Astrocyte (in vitro differentiated cells and primary cell): ENCODE measurements around the gene PHLDA2. TPM values are rescaled to one million over a fixed set of nuclear protein-coding genes. Genes with fewer than 3 reads are reported as not detected.

Experiments
- DNase-seq: peaks from one replicate; pipeline ENCODE4 v3.0.0-alpha.2; 2010; ENCODE audit warnings: low read depth
- FAIRE-seq: peaks from 2 replicates; lab custom pipeline; 2011; peaks lifted over from hg19 to GRCh38; lab: Jason Lieb, UNC
- H2AFZ ChIP-seq: 2 replicates; pipeline ENCODE4 v1.6.0; 2012; ENCODE audit warnings: low read depth, low read length, inconsistent platforms
- H3K27ac ChIP-seq: 2 replicates; pipeline ENCODE4 v1.5.1; 2011; ENCODE audit warnings: low read depth, low read length, inconsistent platforms
- H3K27me3 ChIP-seq: 2 replicates; pipeline ENCODE4 v1.6.0; 2011; ENCODE audit warnings: low read length, inconsistent platforms; ENCODE audit not compliant: insufficient read depth
- H3K36me3 ChIP-seq: 2 replicates; pipeline ENCODE4 v1.5.1; 2011; ENCODE audit warnings: low read length, inconsistent platforms; ENCODE audit not compliant: insufficient read depth
- H3K4me1 ChIP-seq: 2 replicates; pipeline ENCODE4 v1.5.1; 2011; ENCODE audit warnings: low read length, inconsistent platforms; ENCODE audit not compliant: insufficient read depth
- H3K4me2 ChIP-seq: 2 replicates; pipeline ENCODE4 v1.6.0; 2012; ENCODE audit warnings: low read length, inconsistent platforms
- H3K4me3 ChIP-seq: 2 replicates; pipeline ENCODE4 v1.5.1; 2011; ENCODE audit warnings: low read depth, mild to moderate bottlenecking, low read length, inconsistent platforms; ENCODE audit not compliant: insufficient read depth
- H3K79me2 ChIP-seq: 2 replicates; pipeline ENCODE4 v1.6.0; 2012; ENCODE audit warnings: mild to moderate bottlenecking, low read length, inconsistent platforms; ENCODE audit not compliant: insufficient read depth
- H3K9ac ChIP-seq: 2 replicates; pipeline ENCODE4 v1.6.0; 2012; ENCODE audit warnings: mild to moderate bottlenecking, low read length, inconsistent platforms
- H3K9me3 ChIP-seq: 2 replicates; pipeline ENCODE4 v1.5.1; 2012; ENCODE audit warnings: low read depth, mild to moderate bottlenecking, low read length, inconsistent platforms; ENCODE audit not compliant: insufficient read depth
- H4K20me1 ChIP-seq: 2 replicates; pipeline ENCODE4 v1.6.0; 2012; ENCODE audit warnings: low read length, inconsistent platforms; ENCODE audit not compliant: insufficient read depth
- H3K27ac Mint-ChIP-seq: one replicate; pipeline ENCODE4 v1.8.0; 2021; ENCODE audit warnings: mild to moderate bottlenecking, mixed read lengths; ENCODE audit not compliant: unreplicated experiment
- H3K27me3 Mint-ChIP-seq: one replicate; pipeline ENCODE4 v1.8.0; 2021; ENCODE audit warnings: low read depth, mixed read lengths; ENCODE audit not compliant: unreplicated experiment
- H3K36me3 Mint-ChIP-seq: one replicate; pipeline ENCODE4 v1.8.0; 2021; ENCODE audit warnings: low read depth, mixed read lengths; ENCODE audit not compliant: unreplicated experiment
- H3K4me1 Mint-ChIP-seq: one replicate; pipeline ENCODE4 v1.8.0; 2021; ENCODE audit warnings: low read depth, mixed read lengths; ENCODE audit not compliant: unreplicated experiment
- H3K4me3 Mint-ChIP-seq: one replicate; pipeline ENCODE4 v1.8.0; 2021; ENCODE audit warnings: mild to moderate bottlenecking, moderate library complexity, mixed read lengths; ENCODE audit not compliant: unreplicated experiment
- H3K9me3 Mint-ChIP-seq: one replicate; pipeline ENCODE4 v1.8.0; 2021; ENCODE audit warnings: mild to moderate bottlenecking, mixed read lengths; ENCODE audit not compliant: unreplicated experiment
- CTCF ChIP-seq: IDR thresholded peaks from 2 replicates; pipeline ENCODE4 v1.5.1; 2011; ENCODE audit warnings: low read depth, mild to moderate bottlenecking, inconsistent platforms, low read length, moderate library complexity; ENCODE audit not compliant: insufficient read depth
- EZH2 ChIP-seq: IDR thresholded peaks from 2 replicates; pipeline ENCODE4 v1.6.1; 2012; ENCODE audit warnings: mild to moderate bottlenecking, low read length, inconsistent platforms; ENCODE audit not compliant: insufficient read depth
- total RNA-seq: library from RNA; stranded (reverse); gene quantifications from 2 replicates; pipeline ENCODE4 v1.2.1, GENCODE V29; 2021

PHLDA2 gene
- total RNA-seq, 1 donor from 2014 or later, result 78.8 TPM

- no peaks in the 10 kb centered on the region for H3K36me3 ChIP-seq
- no peak overlapping the region for H3K4me2 ChIP-seq
- H3K27ac Mint-ChIP-seq, result no peak overlapping the region
- no peaks in the 10 kb centered on the region for H3K79me2 ChIP-seq
- no peaks in the 10 kb centered on the region for H3K27me3 ChIP-seq
- no peaks in the 10 kb centered on the region for H3K9me3 Mint-ChIP-seq
- H3K27ac ChIP-seq, result no peak overlapping the region
- no peak overlapping the region for H3K9ac ChIP-seq
- no peak overlapping the region for H2AFZ ChIP-seq
- DNase-seq, result no peak
- no peak overlapping the region for H3K4me3 Mint-ChIP-seq
- H3K36me3 Mint-ChIP-seq, result no peaks in the 10 kb centered on the region
- FAIRE-seq, result no peak
- H3K27me3 Mint-ChIP-seq, result peaks cover 3% of the 10 kb centered on the region
- no peak overlapping the region for H3K4me3 ChIP-seq
- peaks cover 23% of the 10 kb centered on the region for H3K4me1 ChIP-seq
- peaks cover 8% of the 10 kb centered on the region for H3K4me1 Mint-ChIP-seq
- TF ChIP-seq EZH2 (no peak), CTCF (no peak)
- no peaks in the 10 kb centered on the region for H3K9me3 ChIP-seq
- H4K20me1 ChIP-seq, result no peaks in the 10 kb centered on the region
Observed at GRCh38 chr11:2914455-2915195, 14.6 kb downstream of the PHLDA2 start.

GRCh38 chr11:2913776-2914175 lies 15.4 kb downstream of the PHLDA2 start:
- H3K4me1 Mint-ChIP-seq, result peaks cover 8% of the 10 kb centered on the region

More at GRCh38 chr11:2913776-2914175, 15.4 kb downstream of the PHLDA2 start:
- no peak overlapping the region for H2AFZ ChIP-seq
- Mint-ChIP-seq H3K27me3 (peaks cover 1% of the 10 kb centered on the region), H3K36me3 (no peaks in the 10 kb centered on the region), H3K4me3 (no peak overlapping the region), H3K27ac (no peak overlapping the region), H3K9me3 (no peaks in the 10 kb centered on the region)
- FAIRE-seq (no peak), DNase-seq (no peak)
- peak overlapping the region; percentile 87 for H3K4me2 ChIP-seq
- no peaks in the 10 kb centered on the region for H3K36me3 ChIP-seq
- peaks cover under 1% of the 10 kb centered on the region for H3K27me3 ChIP-seq
- H3K9ac ChIP-seq, result no peak overlapping the region
- H3K4me1 ChIP-seq, result peaks cover 23% of the 10 kb centered on the region
- H4K20me1 ChIP-seq, result no peaks in the 10 kb centered on the region
- TF ChIP-seq EZH2 (no peak), CTCF (no peak)
- no peaks in the 10 kb centered on the region for H3K79me2 ChIP-seq
- no peaks in the 10 kb centered on the region for H3K9me3 ChIP-seq
- H3K27ac ChIP-seq, result peak overlapping the region; percentile 6
- H3K4me3 ChIP-seq, result no peak overlapping the region
